ENCODE results near the gene MRPL21.

Gene MRPL21

DNA sequence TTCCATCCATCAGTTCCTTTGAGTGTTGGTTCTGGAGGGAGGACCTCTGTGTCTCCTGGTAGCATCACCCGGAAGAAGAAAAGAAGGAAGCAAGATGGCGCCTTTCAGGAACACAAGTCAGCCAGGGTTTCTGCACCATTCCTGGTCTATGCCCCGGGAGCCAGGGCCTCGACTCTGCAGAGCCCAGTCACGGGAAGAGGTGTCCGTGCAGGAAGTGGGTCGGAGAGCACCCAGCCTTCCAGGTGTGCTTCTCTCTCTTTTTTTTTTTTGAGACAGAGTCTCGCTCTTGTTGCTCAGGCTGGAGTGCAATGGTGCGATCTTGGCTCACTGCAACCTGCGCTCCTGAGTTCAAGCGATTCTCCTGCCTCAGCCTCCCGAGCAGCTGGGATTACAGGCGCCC is 21.2 kb downstream of the MRPL21 start:
- Histone ChIP-seq H3K4me3 (ENCODE audit: low read length) (no peak overlapping the region), H3F3A (ENCODE audit: control insufficient read depth, insufficient read depth) (no peaks in the 10 kb centered on the region), H3K9me3 (ENCODE audit: control insufficient read depth, insufficient read depth, low read length) (no peaks in the 10 kb centered on the region), H3K4me1 (ENCODE audit: control insufficient read depth, low read length) (no peaks in the 10 kb centered on the region), H3K36me3 (ENCODE audit: control insufficient read depth, low read length) (no peaks in the 10 kb centered on the region), H3K27ac (ENCODE audit: low read depth, low read length) (no peak overlapping the region), H4K20me1 (ENCODE audit: control insufficient read depth, insufficient read depth, low read depth, low read length) (no peaks in the 10 kb centered on the region), H3K79me2 (ENCODE audit: control insufficient read depth, low read length) (no peaks in the 10 kb centered on the region), H3K9me2 (replicated peaks; ENCODE audit: control insufficient read depth, low read length) (no peaks in the 10 kb centered on the region), H3K27me3 (ENCODE audit: control insufficient read depth, low read length) (no peaks in the 10 kb centered on the region), H3K4me2 (ENCODE audit: low read length) (no peak overlapping the region)
- TF ChIP-seq, protein P1, sequence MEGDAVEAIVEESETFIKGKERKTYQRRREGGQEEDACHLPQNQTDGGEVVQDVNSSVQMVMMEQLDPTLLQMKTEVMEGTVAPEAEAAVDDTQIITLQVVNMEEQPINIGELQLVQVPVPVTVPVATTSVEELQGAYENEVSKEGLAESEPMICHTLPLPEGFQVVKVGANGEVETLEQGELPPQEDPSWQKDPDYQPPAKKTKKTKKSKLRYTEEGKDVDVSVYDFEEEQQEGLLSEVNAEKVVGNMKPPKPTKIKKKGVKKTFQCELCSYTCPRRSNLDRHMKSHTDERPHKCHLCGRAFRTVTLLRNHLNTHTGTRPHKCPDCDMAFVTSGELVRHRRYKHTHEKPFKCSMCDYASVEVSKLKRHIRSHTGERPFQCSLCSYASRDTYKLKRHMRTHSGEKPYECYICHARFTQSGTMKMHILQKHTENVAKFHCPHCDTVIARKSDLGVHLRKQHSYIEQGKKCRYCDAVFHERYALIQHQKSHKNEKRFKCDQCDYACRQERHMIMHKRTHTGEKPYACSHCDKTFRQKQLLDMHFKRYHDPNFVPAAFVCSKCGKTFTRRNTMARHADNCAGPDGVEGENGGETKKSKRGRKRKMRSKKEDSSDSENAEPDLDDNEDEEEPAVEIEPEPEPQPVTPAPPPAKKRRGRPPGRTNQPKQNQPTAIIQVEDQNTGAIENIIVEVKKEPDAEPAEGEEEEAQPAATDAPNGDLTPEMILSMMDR (IDR thresholded peaks at IDR 0.05; ENCODE audit: low read depth, low read length, poor library complexity, severe bottlenecking), result no peak
- TF ChIP-seq EZH2phosphoT487 (IDR thresholded peaks at IDR 0.05; ENCODE audit: borderline replicate concordance, low read length), result no peak

DNA sequence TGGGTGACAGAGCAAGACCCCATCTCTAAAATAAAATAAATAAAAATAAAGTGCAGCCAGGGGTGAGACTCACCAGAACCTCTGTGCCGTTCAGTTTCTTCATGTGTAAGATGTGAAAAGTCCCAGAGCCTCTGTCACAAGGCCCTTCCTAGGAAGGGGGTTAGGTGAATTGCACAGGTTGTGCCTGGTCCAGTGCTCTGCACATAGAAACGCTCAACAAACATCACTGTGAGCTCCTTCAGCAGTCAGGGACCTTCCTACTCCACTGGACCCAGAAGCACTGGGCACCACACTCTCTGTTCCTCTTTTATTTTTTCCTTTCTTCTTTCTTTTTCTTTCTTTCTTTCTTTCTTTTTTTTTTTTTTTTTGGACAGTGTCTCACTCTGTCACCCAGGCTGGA is 22.3 kb downstream of the MRPL21 start:
- H3K4me3 ChIP-seq (ENCODE audit: low read length), result no peak overlapping the region
- H3K9me3 ChIP-seq (ENCODE audit: control insufficient read depth, insufficient read depth, low read length), result no peaks in the 10 kb centered on the region
- no peaks in the 10 kb centered on the region for H3K9me2 ChIP-seq (replicated peaks; ENCODE audit: control insufficient read depth, low read length)
- no peak for TF ChIP-seq EZH2phosphoT487 (IDR thresholded peaks at IDR 0.05; ENCODE audit: borderline replicate concordance, low read length)
- TF ChIP-seq, protein P1 (IDR thresholded peaks at IDR 0.05; ENCODE audit: low read depth, low read length, poor library complexity, severe bottlenecking), result no peak
- no peaks in the 10 kb centered on the region for H3F3A ChIP-seq (ENCODE audit: control insufficient read depth, insufficient read depth)
- H4K20me1 ChIP-seq (ENCODE audit: control insufficient read depth, insufficient read depth, low read depth, low read length), result no peaks in the 10 kb centered on the region
- no peaks in the 10 kb centered on the region for H3K79me2 ChIP-seq (ENCODE audit: control insufficient read depth, low read length)
- H3K4me1 ChIP-seq (ENCODE audit: control insufficient read depth, low read length), result no peaks in the 10 kb centered on the region
- no peaks in the 10 kb centered on the region for H3K27me3 ChIP-seq (ENCODE audit: control insufficient read depth, low read length)
- no peak overlapping the region for H3K27ac ChIP-seq (ENCODE audit: low read depth, low read length)
- no peak overlapping the region for H3K4me2 ChIP-seq (ENCODE audit: low read length)
- no peaks in the 10 kb centered on the region for H3K36me3 ChIP-seq (ENCODE audit: control insufficient read depth, low read length)

DNA sequence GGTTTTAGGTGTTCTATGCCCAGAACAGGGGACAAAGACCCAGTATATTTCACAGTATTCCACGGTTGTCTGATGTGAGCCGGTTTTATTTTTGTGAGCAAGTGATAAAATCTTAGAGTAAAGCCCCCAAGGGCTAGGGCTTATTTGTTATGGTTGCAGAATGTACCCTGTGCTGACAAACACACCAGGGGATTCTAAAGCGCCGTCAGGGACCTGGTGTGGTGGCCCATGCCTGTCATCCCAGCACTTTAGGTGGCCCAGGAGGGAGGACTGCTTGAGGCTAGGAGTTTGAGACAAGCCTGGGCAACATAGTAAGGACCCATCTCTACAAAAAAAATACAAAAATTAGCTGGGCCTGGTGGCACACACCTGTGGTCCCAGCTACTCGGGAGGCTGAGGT is 22.8 kb downstream of the MRPL21 start:
- no peaks in the 10 kb centered on the region for H4K20me1 ChIP-seq (ENCODE audit: control insufficient read depth, insufficient read depth, low read depth, low read length)
- H3K9me3 ChIP-seq (ENCODE audit: control insufficient read depth, insufficient read depth, low read length), result no peaks in the 10 kb centered on the region
- TF ChIP-seq, protein P1 (IDR thresholded peaks at IDR 0.05; ENCODE audit: low read depth, low read length, poor library complexity, severe bottlenecking), result no peak
- no peak for TF ChIP-seq EZH2phosphoT487 (IDR thresholded peaks at IDR 0.05; ENCODE audit: borderline replicate concordance, low read length)
- no peak overlapping the region for H3K4me2 ChIP-seq (ENCODE audit: low read length)
- no peaks in the 10 kb centered on the region for H3K36me3 ChIP-seq (ENCODE audit: control insufficient read depth, low read length)
- H3F3A ChIP-seq (ENCODE audit: control insufficient read depth, insufficient read depth), result no peaks in the 10 kb centered on the region
- no peaks in the 10 kb centered on the region for H3K9me2 ChIP-seq (replicated peaks; ENCODE audit: control insufficient read depth, low read length)
- H3K79me2 ChIP-seq (ENCODE audit: control insufficient read depth, low read length), result no peaks in the 10 kb centered on the region
- no peaks in the 10 kb centered on the region for H3K27me3 ChIP-seq (ENCODE audit: control insufficient read depth, low read length)
- no peak overlapping the region for H3K27ac ChIP-seq (ENCODE audit: low read depth, low read length)
- H3K4me1 ChIP-seq (ENCODE audit: control insufficient read depth, low read length), result no peaks in the 10 kb centered on the region
- no peak overlapping the region for H3K4me3 ChIP-seq (ENCODE audit: low read length)

DNA sequence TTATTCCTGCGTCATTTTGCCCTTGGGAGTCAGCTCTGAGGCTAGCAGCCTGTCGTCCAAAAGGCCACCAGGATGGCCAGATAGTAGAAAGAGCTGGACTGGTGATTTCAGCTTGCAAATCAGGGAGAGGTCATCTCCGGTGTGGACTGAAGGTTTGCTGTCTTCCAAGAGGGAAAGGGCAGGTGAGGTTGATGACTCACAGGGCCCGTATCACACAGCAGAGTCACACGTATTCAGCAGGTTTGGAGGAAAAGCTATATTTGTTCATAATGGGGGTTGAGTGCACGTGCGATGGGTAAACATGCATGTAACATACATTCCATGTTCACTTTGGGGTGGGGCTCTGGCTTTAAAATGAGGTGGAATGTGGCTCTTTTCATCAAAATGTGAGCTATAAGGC is 25.6 kb downstream of the MRPL21 start:
- Histone ChIP-seq H3F3A (ENCODE audit: control insufficient read depth, insufficient read depth) (no peaks in the 10 kb centered on the region), H3K36me3 (ENCODE audit: control insufficient read depth, low read length) (no peaks in the 10 kb centered on the region), H3K9me3 (ENCODE audit: control insufficient read depth, insufficient read depth, low read length) (no peaks in the 10 kb centered on the region), H3K4me3 (ENCODE audit: low read length) (no peak overlapping the region), H3K9me2 (replicated peaks; ENCODE audit: control insufficient read depth, low read length) (no peaks in the 10 kb centered on the region), H4K20me1 (ENCODE audit: control insufficient read depth, insufficient read depth, low read depth, low read length) (no peaks in the 10 kb centered on the region), H3K4me1 (ENCODE audit: control insufficient read depth, low read length) (no peaks in the 10 kb centered on the region), H3K27ac (ENCODE audit: low read depth, low read length) (no peak overlapping the region), H3K79me2 (ENCODE audit: control insufficient read depth, low read length) (no peaks in the 10 kb centered on the region), H3K4me2 (ENCODE audit: low read length) (no peak overlapping the region), H3K27me3 (ENCODE audit: control insufficient read depth, low read length) (no peaks in the 10 kb centered on the region)
- TF ChIP-seq, protein P1 (IDR thresholded peaks at IDR 0.05; ENCODE audit: low read depth, low read length, poor library complexity, severe bottlenecking), result no peak
- no peak for TF ChIP-seq EZH2phosphoT487 (IDR thresholded peaks at IDR 0.05; ENCODE audit: borderline replicate concordance, low read length)

Data from DOHH2 (cell line).